ENCODE results near the gene ANKRD66. TPM values are rescaled to one million over a fixed set of nuclear protein-coding genes. Genes with fewer than 3 reads are reported as not detected.
"Not testable (repeated sequence)": the region's sequence is repeated elsewhere in the genome, so short reads cannot be mapped to it uniquely, and the experiment has no call there.

Gene ANKRD66
- polyA plus RNA-seq, 3 donors from 2014 or later: not detected

GRCh38 chr6:46763466-46763865 is 16.7 kb downstream of the ANKRD66 start:
- Mint-ChIP-seq H3K4me1 (no peaks in the 10 kb centered on the region), H3K27ac (no peak overlapping the region)
- DNase-seq: no peak

DNA sequence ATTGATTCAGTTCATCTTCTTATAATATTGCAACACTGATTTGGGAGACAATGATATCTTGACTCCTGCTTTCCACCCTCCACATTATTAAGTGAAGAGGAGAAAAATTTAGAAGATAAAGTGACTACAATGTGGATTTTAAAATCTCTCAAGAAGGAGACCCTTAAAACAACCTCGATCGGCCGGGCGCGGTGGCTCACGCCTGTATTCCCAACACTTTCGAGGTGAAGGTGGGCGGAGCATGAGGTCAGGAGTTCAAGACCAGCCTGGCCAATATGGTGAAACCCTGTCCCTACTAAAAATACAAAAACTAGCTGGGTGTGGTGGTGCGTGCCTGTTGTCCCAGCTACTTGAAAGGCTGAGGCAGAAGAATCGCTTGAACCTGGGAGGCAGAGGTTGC is 17.5 kb downstream of the ANKRD66 start:
- not testable (repeated sequence) for H3K9me3 Mint-ChIP-seq; DNase-seq; H3K27me3 Mint-ChIP-seq (ENCODE audit: low read depth in 3 of 3); H3K36me3 Mint-ChIP-seq; H3K4me1 Mint-ChIP-seq; H3K27ac Mint-ChIP-seq; H3K4me3 Mint-ChIP-seq

More at GRCh38 chr6:46763466-46763865, 16.7 kb downstream of the ANKRD66 start:
- Mint-ChIP-seq H3K9me3 (peaks cover 0 to 3% (median 0%) of the 10 kb centered on the region in 6 donors), H3K4me3 (no peak overlapping the region), H3K27me3 (ENCODE audit: low read depth in 3 of 3) (peaks cover 2 to 6% (median 5%) of the 10 kb centered on the region in 3 donors), H3K36me3 (no peaks in the 10 kb centered on the region)

GRCh38 chr6:46764961-46765360 is 18.2 kb downstream of the ANKRD66 start:
- Mint-ChIP-seq H3K27me3 (ENCODE audit: low read depth in 3 of 3) (peaks cover 2 to 6% (median 3%) of the 10 kb centered on the region in 3 donors), H3K27ac (no peak overlapping the region), H3K4me1 (no peaks in the 10 kb centered on the region), H3K4me3 (no peak overlapping the region), H3K36me3 (no peaks in the 10 kb centered on the region), H3K9me3 (peaks cover 0 to 4% (median 0%) of the 10 kb centered on the region in 6 donors)
- no peak for DNase-seq

GRCh38 chr6:46772016-46772415 is 25.3 kb downstream of the ANKRD66 start:
- DNase-seq: no peak
- no peak overlapping the region for H3K4me3 Mint-ChIP-seq
- no peaks in the 10 kb centered on the region for H3K36me3 Mint-ChIP-seq
- no peaks in the 10 kb centered on the region for H3K4me1 Mint-ChIP-seq
- peaks cover 0 to 4% (median 0%) of the 10 kb centered on the region in 6 donors for H3K9me3 Mint-ChIP-seq
- no peak overlapping the region for H3K27ac Mint-ChIP-seq
- peaks cover 3 to 4% (median 3%) of the 10 kb centered on the region in 3 donors for H3K27me3 Mint-ChIP-seq (ENCODE audit: low read depth in 3 of 3)

GRCh38 chr6:46772762-46773161 is 26.0 kb downstream of the ANKRD66 start:
- Mint-ChIP-seq H3K9me3 (peaks cover 0 to 4% (median 0%) of the 10 kb centered on the region in 6 donors), H3K27me3 (ENCODE audit: low read depth in 3 of 3) (peaks cover 2 to 4% (median 3%) of the 10 kb centered on the region in 3 donors), H3K4me1 (no peaks in the 10 kb centered on the region), H3K27ac (no peak overlapping the region), H3K36me3 (no peaks in the 10 kb centered on the region), H3K4me3 (no peak overlapping the region)
- DNase-seq: no peak

GRCh38 chr6:46773201-46773855 is 26.6 kb downstream of the ANKRD66 start:
- Mint-ChIP-seq H3K36me3 (no peaks in the 10 kb centered on the region), H3K9me3 (peaks cover 0 to 4% (median 0%) of the 10 kb centered on the region in 6 donors), H3K4me1 (no peaks in the 10 kb centered on the region), H3K4me3 (no peak overlapping the region), H3K27me3 (ENCODE audit: low read depth in 3 of 3) (peaks cover 0 to 4% (median 3%) of the 10 kb centered on the region in 3 donors), H3K27ac (no peak overlapping the region)
- DNase-seq: no peak

DNA sequence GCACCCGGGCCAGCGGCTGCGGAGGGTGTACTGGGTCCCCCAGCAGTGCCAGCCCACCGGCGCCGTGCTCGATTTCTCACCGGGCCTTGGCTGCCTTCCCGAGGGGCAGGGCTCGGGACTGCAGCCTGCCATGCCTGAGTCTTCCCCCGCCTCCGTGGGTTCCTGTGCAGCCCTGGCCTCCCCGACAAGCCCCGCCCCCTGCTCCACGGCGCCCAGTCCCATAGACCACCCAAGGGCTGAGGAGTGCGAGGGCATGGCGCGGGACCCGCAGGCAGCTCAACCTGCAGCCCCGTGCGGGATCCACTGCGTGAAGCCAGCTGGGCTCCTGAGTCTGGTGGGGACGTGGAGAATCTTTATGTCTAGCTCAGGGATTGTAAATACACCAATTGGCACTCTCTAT is 28.0 kb downstream of the ANKRD66 start:
- not testable (repeated sequence) for H3K4me1 Mint-ChIP-seq; H3K9me3 Mint-ChIP-seq; H3K27me3 Mint-ChIP-seq (ENCODE audit: low read depth in 3 of 3); H3K4me3 Mint-ChIP-seq; DNase-seq; H3K27ac Mint-ChIP-seq; H3K36me3 Mint-ChIP-seq

- Mint-ChIP-seq H3K27me3 (ENCODE audit: low read depth in 3 of 3) (peaks cover 0 to 3% (median 2%) of the 10 kb centered on the region in 3 donors), H3K4me3 (no peak overlapping the region), H3K9me3 (peaks cover 0 to 2% (median 0%) of the 10 kb centered on the region in 6 donors), H3K27ac (no peak overlapping the region), H3K36me3 (no peaks in the 10 kb centered on the region), H3K4me1 (no peaks in the 10 kb centered on the region)
- DNase-seq: no peak
Measured at GRCh38 chr6:46776070-46776712, 29.5 kb downstream of the ANKRD66 start.

DNA sequence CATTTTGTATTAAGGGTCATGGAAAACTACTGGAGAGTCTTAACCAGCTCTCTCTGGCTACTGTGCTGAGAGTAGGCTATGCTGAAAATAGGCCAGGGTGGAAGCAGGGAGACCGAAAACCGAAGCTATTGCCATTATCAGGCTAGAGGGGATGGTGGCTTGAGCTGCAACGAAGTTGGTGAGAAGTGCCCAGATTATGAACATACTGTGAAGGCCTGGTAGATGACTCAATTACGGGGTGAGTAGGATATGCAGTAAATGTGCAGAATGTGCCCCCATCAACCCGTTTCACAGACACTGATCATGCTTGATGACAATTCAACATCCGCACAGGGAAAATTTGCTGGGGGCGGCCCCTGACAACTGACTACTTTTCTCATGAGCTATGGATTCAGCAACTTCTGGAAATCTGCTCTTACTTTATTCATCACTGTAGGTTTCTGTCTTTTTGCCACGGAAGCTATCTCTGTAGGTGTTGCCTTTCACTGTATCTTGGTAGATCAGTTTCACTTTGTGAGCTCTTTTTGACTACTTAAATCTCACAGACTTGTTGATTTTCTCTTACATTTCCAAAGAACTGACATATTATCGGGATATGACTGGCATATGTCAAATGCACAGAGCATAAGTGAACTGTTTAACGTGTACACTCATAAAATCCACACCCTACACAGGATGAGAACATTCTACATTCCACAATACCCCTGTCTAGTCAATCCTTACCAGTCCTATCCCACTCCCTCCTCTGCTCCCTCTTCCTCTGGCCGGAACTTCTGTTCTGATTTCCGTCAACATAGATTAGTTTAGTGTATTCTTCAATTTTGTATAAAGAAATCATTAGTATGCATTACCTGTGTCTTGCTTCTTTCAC is 31.0 kb downstream of the ANKRD66 start:
- Mint-ChIP-seq H3K9me3 (peaks cover 0 to 2% (median 0%) of the 10 kb centered on the region in 6 donors), H3K36me3 (no peaks in the 10 kb centered on the region), H3K4me3 (no peak overlapping the region), H3K27me3 (ENCODE audit: low read depth in 3 of 3) (peaks cover 2 to 4% (median 2%) of the 10 kb centered on the region in 3 donors), H3K4me1 (no peaks in the 10 kb centered on the region), H3K27ac (no peak overlapping the region)
- DNase-seq: no peak

DNA sequence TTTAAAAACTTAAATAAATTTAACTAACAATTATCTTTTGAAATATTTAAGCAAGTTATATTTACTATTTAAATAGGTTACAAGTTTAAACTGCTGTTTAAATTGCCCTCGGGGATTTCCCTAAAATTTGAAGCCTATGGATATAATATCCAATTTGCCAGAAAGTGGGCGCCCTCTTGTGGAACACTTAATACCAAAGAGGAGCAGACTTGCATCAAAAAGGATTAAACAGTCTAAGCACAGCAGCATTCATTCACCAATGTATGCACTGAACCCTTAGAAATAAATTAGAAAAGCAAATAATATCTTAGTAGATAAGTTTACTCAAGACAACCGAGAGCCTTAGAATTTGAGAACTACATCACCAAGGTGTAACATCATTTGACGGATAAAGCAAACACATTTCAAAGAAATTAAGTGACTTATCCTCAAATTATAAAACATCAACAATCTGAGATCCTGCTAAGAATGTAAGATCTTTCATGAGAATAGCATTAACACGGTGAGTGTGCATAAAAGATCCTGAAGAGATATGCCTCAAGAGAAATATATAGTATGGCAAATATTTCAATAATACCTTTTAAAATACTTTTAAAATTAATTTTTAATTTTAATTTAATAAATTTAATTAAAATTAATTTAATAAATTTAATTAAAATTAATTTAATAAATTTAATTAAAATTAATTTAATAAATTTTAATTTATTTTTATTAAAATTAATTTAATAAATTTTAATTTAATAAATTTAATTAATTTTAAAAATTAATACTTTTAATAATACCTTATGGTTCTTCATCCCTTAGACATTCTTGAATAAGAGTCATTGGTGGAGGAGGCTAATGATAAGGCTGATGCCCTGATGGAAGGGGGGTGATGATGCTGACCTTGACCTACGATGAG is 35.0 kb downstream of the ANKRD66 start:
- no peaks in the 10 kb centered on the region for H3K9me3 Mint-ChIP-seq
- no peak overlapping the region for H3K4me3 Mint-ChIP-seq
- H3K27ac Mint-ChIP-seq: no peak overlapping the region
- no peaks in the 10 kb centered on the region for H3K4me1 Mint-ChIP-seq
- no peak for DNase-seq
- H3K27me3 Mint-ChIP-seq (ENCODE audit: low read depth in 3 of 3): peaks cover 3 to 5% (median 3%) of the 10 kb centered on the region in 3 donors
- no peaks in the 10 kb centered on the region for H3K36me3 Mint-ChIP-seq

DNA sequence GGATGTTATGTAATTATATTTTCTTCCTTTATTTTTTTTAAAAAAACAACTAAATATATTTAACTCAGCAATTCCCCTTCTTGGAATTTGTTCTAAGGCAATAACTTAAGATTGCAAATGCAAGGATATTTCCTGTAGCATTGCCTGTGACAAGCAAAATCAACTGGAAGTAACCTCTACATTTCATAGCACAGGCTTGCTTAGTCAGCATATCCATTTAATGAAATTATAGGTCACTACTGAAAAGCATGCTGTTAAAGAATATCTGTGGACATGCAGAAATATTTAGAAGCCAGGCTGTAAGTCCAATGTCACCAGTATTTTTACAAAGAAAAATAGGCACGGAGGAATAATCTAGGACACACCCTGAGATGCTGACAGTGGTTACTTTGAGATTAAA is 37.8 kb downstream of the ANKRD66 start:
- H3K36me3 Mint-ChIP-seq: no peaks in the 10 kb centered on the region
- H3K4me3 Mint-ChIP-seq: no peak overlapping the region
- H3K9me3 Mint-ChIP-seq: no peaks in the 10 kb centered on the region
- peaks cover 3 to 7% (median 3%) of the 10 kb centered on the region in 3 donors for H3K27me3 Mint-ChIP-seq (ENCODE audit: low read depth in 3 of 3)
- no peak overlapping the region for H3K27ac Mint-ChIP-seq
- H3K4me1 Mint-ChIP-seq: no peaks in the 10 kb centered on the region
- DNase-seq: no peak

- H3K4me3 Mint-ChIP-seq: no peak overlapping the region
- H3K27me3 Mint-ChIP-seq (ENCODE audit: low read depth in 3 of 3): peaks cover 0 to 8% (median 3%) of the 10 kb centered on the region in 3 donors
- no peaks in the 10 kb centered on the region for H3K4me1 Mint-ChIP-seq
Measured at GRCh38 chr6:46787871-46788540, 41.3 kb downstream of the ANKRD66 start.

GRCh38 chr6:46788791-46789190 is 42.1 kb downstream of the ANKRD66 start:
- Mint-ChIP-seq H3K4me3 (no peak overlapping the region), H3K36me3 (no peaks in the 10 kb centered on the region), H3K27ac (no peak overlapping the region), H3K27me3 (ENCODE audit: low read depth in 3 of 3) (peaks cover 0 to 8% (median 1%) of the 10 kb centered on the region in 3 donors), H3K4me1 (no peaks in the 10 kb centered on the region), H3K9me3 (no peaks in the 10 kb centered on the region)
- no peak for DNase-seq

More at GRCh38 chr6:46787871-46788540, 41.3 kb downstream of the ANKRD66 start:
- H3K9me3 Mint-ChIP-seq: no peaks in the 10 kb centered on the region
- no peak overlapping the region for H3K27ac Mint-ChIP-seq
- H3K36me3 Mint-ChIP-seq: no peaks in the 10 kb centered on the region
- no peak for DNase-seq
